Measurements from ENCODE around the gene PRAME.
"Not testable (repeated sequence)": the region's sequence is repeated elsewhere in the genome, so short reads cannot be mapped to it uniquely, and the experiment has no call there.

The PRAME gene

GRCh38 chr22:22558972-22559603 lies at the start of gene PRAME:
TSS of gene PRAME (minus strand) at chr22:22559265. CDS start at chr22:22556832, 2,433 bp downstream.
- no peak for TF ChIP-seq GATA1 (IDR thresholded peaks at IDR 0.05; ENCODE audit: low read depth, low read length)
- no peak for TF ChIP-seq POLR2A (IDR thresholded peaks at IDR 0.05; ENCODE audit: low read length)
- DNase-seq, result peak; percentile 83 to 84

GRCh38 chr22:22608022-22608421 lies 49.0 kb upstream of the PRAME start:
- DNase-seq, result not testable (repeated sequence)

- TF ChIP-seq GATA1 (IDR thresholded peaks at IDR 0.05; ENCODE audit: low read depth, low read length), result no peak
- TF ChIP-seq POLR2A (IDR thresholded peaks at IDR 0.05; ENCODE audit: low read length), result no peak
- DNase-seq, result no peak
Observed at GRCh38 chr22:22605074-22605404, 46.0 kb upstream of the PRAME start.

GRCh38 chr22:22604326-22605073 lies 45.4 kb upstream of the PRAME start:
- TF ChIP-seq GATA1 (IDR thresholded peaks at IDR 0.05; ENCODE audit: low read depth, low read length) (no peak), POLR2A (IDR thresholded peaks at IDR 0.05; ENCODE audit: low read length) (no peak)
- DNase-seq, result no peak

GRCh38 chr22:22603470-22603947 lies 44.4 kb upstream of the PRAME start:
- no peak for DNase-seq
- TF ChIP-seq POLR2A (IDR thresholded peaks at IDR 0.05; ENCODE audit: low read length) (no peak), GATA1 (IDR thresholded peaks at IDR 0.05; ENCODE audit: low read depth, low read length) (no peak)

- TF ChIP-seq GATA1 (IDR thresholded peaks at IDR 0.05; ENCODE audit: low read depth, low read length) (no peak), POLR2A (IDR thresholded peaks at IDR 0.05; ENCODE audit: low read length) (no peak)
- no peak for DNase-seq
Observed at GRCh38 chr22:22600531-22601261, 41.6 kb upstream of the PRAME start.

GRCh38 chr22:22599248-22599647 lies 40.2 kb upstream of the PRAME start:
- DNase-seq, result no peak
- TF ChIP-seq POLR2A (IDR thresholded peaks at IDR 0.05; ENCODE audit: low read length), result no peak
- no peak for TF ChIP-seq GATA1 (IDR thresholded peaks at IDR 0.05; ENCODE audit: low read depth, low read length)

GRCh38 chr22:22598144-22598543 lies 39.1 kb upstream of the PRAME start:
- no peak for DNase-seq
- TF ChIP-seq GATA1 (IDR thresholded peaks at IDR 0.05; ENCODE audit: low read depth, low read length) (no peak), POLR2A (IDR thresholded peaks at IDR 0.05; ENCODE audit: low read length) (no peak)

GRCh38 chr22:22595001-22595835 lies 36.2 kb upstream of the PRAME start:
- no peak for DNase-seq
- TF ChIP-seq GATA1 (IDR thresholded peaks at IDR 0.05; ENCODE audit: low read depth, low read length) (no peak), POLR2A (IDR thresholded peaks at IDR 0.05; ENCODE audit: low read length) (no peak)

GRCh38 chr22:22593964-22594656 lies 35.0 kb upstream of the PRAME start:
- TF ChIP-seq POLR2A (IDR thresholded peaks at IDR 0.05; ENCODE audit: low read length) (no peak), GATA1 (IDR thresholded peaks at IDR 0.05; ENCODE audit: low read depth, low read length) (no peak)
- peak; percentile 48 to 71 for DNase-seq

- no peak for DNase-seq
- TF ChIP-seq GATA1 (IDR thresholded peaks at IDR 0.05; ENCODE audit: low read depth, low read length), result no peak
- no peak for TF ChIP-seq POLR2A (IDR thresholded peaks at IDR 0.05; ENCODE audit: low read length)
Observed at GRCh38 chr22:22593250-22593649, 34.2 kb upstream of the PRAME start.

GRCh38 chr22:22591348-22592299 lies 32.6 kb upstream of the PRAME start:
- no peak for DNase-seq
- TF ChIP-seq GATA1 (IDR thresholded peaks at IDR 0.05; ENCODE audit: low read depth, low read length) (no peak), POLR2A (IDR thresholded peaks at IDR 0.05; ENCODE audit: low read length) (no peak)

All from erythroblast (primary cell).